GM19467 (cell line): ENCODE results near the gene KIF25.

Source experiments
- ATAC-seq: cut with Tn5 transposase; IDR thresholded peaks from one replicate; pipeline ENCODE4 v1.9.1; 2021; ENCODE audit warnings: mild to moderate bottlenecking, moderate library complexity; ENCODE audit not compliant: unreplicated experiment

Gene KIF25

GRCh38 chr6:168033791-168034190, 36.3 kb downstream of the KIF25 start:
- no peak for ATAC-seq

GRCh38 chr6:168034537-168034936, 37.1 kb downstream of the KIF25 start:
- no peak for ATAC-seq

GRCh38 chr6:168035098-168035660, 37.7 kb downstream of the KIF25 start:
- no peak for ATAC-seq

GRCh38 chr6:168035661-168036545, 38.4 kb downstream of the KIF25 start:
- no peak for ATAC-seq

- ATAC-seq, result no peak
Measured at GRCh38 chr6:168037242-168037641, 39.8 kb downstream of the KIF25 start.

GRCh38 chr6:168037856-168038255, 40.4 kb downstream of the KIF25 start:
- no peak for ATAC-seq

GRCh38 chr6:168038576-168039140, 41.2 kb downstream of the KIF25 start:
- no peak for ATAC-seq

GRCh38 chr6:168039301-168039700, 41.8 kb downstream of the KIF25 start:
- ATAC-seq, result no peak

- ATAC-seq, result no peak
Measured at GRCh38 chr6:168039849-168040248, 42.4 kb downstream of the KIF25 start.

- no peak for ATAC-seq
Measured at GRCh38 chr6:168040856-168041496, 43.5 kb downstream of the KIF25 start.

- ATAC-seq, result no peak
Measured at GRCh38 chr6:168041928-168042327, 44.5 kb downstream of the KIF25 start.

- ATAC-seq, result no peak
Measured at GRCh38 chr6:168042426-168043192, 45.1 kb downstream of the KIF25 start.

- no peak for ATAC-seq
Measured at GRCh38 chr6:168043193-168043847, 45.8 kb downstream of the KIF25 start.

GRCh38 chr6:168043848-168044415, 46.5 kb downstream of the KIF25 start:
- ATAC-seq, result no peak

GRCh38 chr6:168044521-168045130, 47.2 kb downstream of the KIF25 start:
- no peak for ATAC-seq

- ATAC-seq, result no peak
Measured at GRCh38 chr6:168045141-168045691, 47.7 kb downstream of the KIF25 start.

- no peak for ATAC-seq
Measured at GRCh38 chr6:168045706-168046620, 48.5 kb downstream of the KIF25 start.

- ATAC-seq, result no peak
Measured at GRCh38 chr6:168046696-168047095, 49.2 kb downstream of the KIF25 start.
